MCF 10A (cell line): ENCODE measurements around the gene DCDC2. TPM values are rescaled to one million over a fixed set of nuclear protein-coding genes. Genes with fewer than 3 reads are reported as not detected.

Experiments
- BruUV-seq: library from RNA; stranded (reverse); fragments of 400-500 nt; replicated peaks from 2 replicates; lab custom pipeline; 2021; lab: Mats Ljungman, UMichigan
- CTCF ChIA-PET: fragments of 300-600 bp; sonication (Branson Sonifier 250); formaldehyde crosslinking; extraction: SDS; loops from one replicate; lab custom pipeline; 2021; ENCODE audit warnings: antibody characterized with exemption, inconsistent platforms; lab: Yijun Ruan, JAX
- POLR2A ChIA-PET: fragments of 300-600, 350-650 bp; sonication (Branson Sonifier 250); formaldehyde crosslinking; extraction: SDS; loops from one replicate; lab custom pipeline; 2020; ENCODE audit warnings: antibody characterized with exemption, inconsistent platforms; lab: Yijun Ruan, JAX
- DNase-seq: peaks from one replicate; pipeline ENCODE4 v3.0.0-alpha.2; 2018; ENCODE audit not compliant: unreplicated experiment
- H3K27ac Mint-ChIP-seq: one replicate; pipeline ENCODE4 v1.8.0; 2022; ENCODE audit warnings: mild to moderate bottlenecking, low read depth, mixed read lengths; ENCODE audit not compliant: unreplicated experiment
- H3K27me3 Mint-ChIP-seq: one replicate; pipeline ENCODE4 v1.8.0; 2022; ENCODE audit warnings: mixed read lengths; ENCODE audit not compliant: insufficient read depth, unreplicated experiment
- H3K36me3 Mint-ChIP-seq: one replicate; pipeline ENCODE4 v1.8.0; 2022; ENCODE audit warnings: mild to moderate bottlenecking, moderate library complexity, mixed read lengths; ENCODE audit not compliant: insufficient read depth, unreplicated experiment
- H3K4me1 Mint-ChIP-seq: one replicate; pipeline ENCODE4 v1.8.0; 2022; ENCODE audit warnings: mixed read lengths; ENCODE audit not compliant: insufficient read depth, unreplicated experiment
- H3K4me3 Mint-ChIP-seq: one replicate; pipeline ENCODE4 v1.8.0; 2022; ENCODE audit warnings: mild to moderate bottlenecking, moderate library complexity, mixed read lengths; ENCODE audit not compliant: unreplicated experiment
- H3K9me3 Mint-ChIP-seq: one replicate; pipeline ENCODE4 v1.8.0; 2022; ENCODE audit warnings: mixed read lengths; ENCODE audit not compliant: unreplicated experiment
- CTCF ChIP-seq: fragments of 200-600 bp; IDR thresholded peaks from one replicate; pipeline ENCODE4 v1.8.0; 2022; ENCODE audit warnings: antibody characterized with exemption, mild to moderate bottlenecking; ENCODE audit not compliant: unreplicated experiment
- intact Hi-C: fragments of 100-400 bp; cut with micrococcal nuclease; formaldehyde crosslinking; loops from 2 replicates; pipeline ENCODE4 v1.14.1; 2022
- total RNA-seq: library from RNA; stranded (reverse); gene quantifications from 2 replicates; pipeline ENCODE4 v1.2.3, GENCODE V29; 2022

Gene DCDC2
- total RNA-seq, 1 experiment from 2014 or later = not detected

- Mint-ChIP-seq H3K9me3 (peaks cover 16% of the 10 kb centered on the region), H3K27me3 (no peaks in the 10 kb centered on the region), H3K36me3 (no peaks in the 10 kb centered on the region), H3K4me3 (no peak overlapping the region), H3K27ac (no peak overlapping the region), H3K4me1 (peaks cover 12% of the 10 kb centered on the region)
- DNase-seq = no peak
- TF ChIP-seq CTCF = no peak
- POLR2A ChIA-PET = no interaction called here
- intact Hi-C loops = no loop called here
- BruUV-seq = no TSS peak
- CTCF ChIA-PET = interaction anchor here (0.6 to 1.1 kb wide), 2 partner anchors 15 to 196 kb away, joined by 4 read pairs; no protein-coding TSS in a partner anchor
Measured at GRCh38 chr6:24334285-24334684, 23.6 kb downstream of the DCDC2 start.

- H3K27ac Mint-ChIP-seq = peak overlapping the region; percentile 83
- no peaks in the 10 kb centered on the region for H3K27me3 Mint-ChIP-seq
- no peak overlapping the region for H3K4me3 Mint-ChIP-seq
- H3K4me1 Mint-ChIP-seq = peaks cover 12% of the 10 kb centered on the region
- no peaks in the 10 kb centered on the region for H3K36me3 Mint-ChIP-seq
- DNase-seq = peak; percentile 35
- CTCF ChIA-PET = interaction anchor here (0.8 to 1.3 kb wide), 2 partner anchors 49 to 54 kb away, joined by 3 to 5 read pairs; no protein-coding TSS in a partner anchor
- BruUV-seq = no TSS peak
- POLR2A ChIA-PET = interaction anchor here (0.8 to 1.2 kb wide), 2 partner anchors 16 to 20 kb away, joined by 3 read pairs; no protein-coding TSS in a partner anchor
- no peak for TF ChIP-seq CTCF
- no peaks in the 10 kb centered on the region for H3K9me3 Mint-ChIP-seq
- intact Hi-C loops = no loop called here
Measured at GRCh38 chr6:24332317-24332716, 25.5 kb downstream of the DCDC2 start.

GRCh38 chr6:24330137-24330732 lies 27.6 kb downstream of the DCDC2 start:
- H3K36me3 Mint-ChIP-seq = no peaks in the 10 kb centered on the region
- CTCF ChIA-PET = interaction anchor here (0.6 to 1.7 kb wide), 5 partner anchors 17 to 100 kb away, joined by 3 to 6 read pairs (median 3); no protein-coding TSS in a partner anchor
- no peak for DNase-seq
- no TSS peak for BruUV-seq
- POLR2A ChIA-PET = no interaction called here
- peaks cover 12% of the 10 kb centered on the region for H3K4me1 Mint-ChIP-seq
- no peaks in the 10 kb centered on the region for H3K9me3 Mint-ChIP-seq
- H3K4me3 Mint-ChIP-seq = no peak overlapping the region
- H3K27ac Mint-ChIP-seq = no peak overlapping the region
- intact Hi-C loops = no loop called here
- no peaks in the 10 kb centered on the region for H3K27me3 Mint-ChIP-seq
- no peak for TF ChIP-seq CTCF

GRCh38 chr6:24329451-24329850 lies 28.4 kb downstream of the DCDC2 start:
- H3K4me1 Mint-ChIP-seq = peaks cover 12% of the 10 kb centered on the region
- no peak for DNase-seq
- BruUV-seq = no TSS peak
- POLR2A ChIA-PET = interaction anchor here (0.6 kb wide), 1 partner anchor 571 kb away, joined by 3 read pairs; no protein-coding TSS in a partner anchor
- TF ChIP-seq CTCF = no peak
- CTCF ChIA-PET = interaction anchor here (1.6 to 1.7 kb wide), 2 partner anchors 16 to 46 kb away, joined by 6 read pairs; no protein-coding TSS in a partner anchor
- H3K36me3 Mint-ChIP-seq = no peaks in the 10 kb centered on the region
- no peak overlapping the region for H3K4me3 Mint-ChIP-seq
- intact Hi-C loops = no loop called here
- H3K27ac Mint-ChIP-seq = no peak overlapping the region
- no peaks in the 10 kb centered on the region for H3K9me3 Mint-ChIP-seq
- H3K27me3 Mint-ChIP-seq = no peaks in the 10 kb centered on the region
